IMR-90 (cell line): ENCODE results near the gene ONECUT2.

Source experiments
- CHD1 ChIP-seq: IDR thresholded peaks from 2 replicates; pipeline ENCODE4 v1.6.1; 2012; ENCODE audit warnings: low read depth, low read length, improper control_type of control experiment
- CTCF ChIP-seq: conservative IDR thresholded peaks from 2 replicates; pipeline ENCODE4 v1.5.1; 2012; ENCODE audit warnings: mild to moderate bottlenecking, low read depth, low read length, improper control_type of control experiment
- MAFK ChIP-seq: IDR thresholded peaks from 2 replicates; pipeline ENCODE4 v1.6.1; 2012; ENCODE audit warnings: low read depth, low read length, improper control_type of control experiment
- MAZ ChIP-seq: IDR thresholded peaks from 2 replicates; pipeline ENCODE4 v1.6.1; 2012; ENCODE audit warnings: low read depth, mild to moderate bottlenecking, low read length, improper control_type of control experiment, moderate library complexity, borderline replicate concordance
- POLR2A ChIP-seq: IDR thresholded peaks from 2 replicates; pipeline ENCODE4 v1.6.1; 2012; ENCODE audit warnings: mild to moderate bottlenecking, low read depth, low read length
- RAD21 ChIP-seq: IDR thresholded peaks from 2 replicates; pipeline ENCODE4 v1.6.1; 2012; ENCODE audit warnings: low read length, improper control_type of control experiment
- SMC3 ChIP-seq: fragments of 150-350 bp; IDR thresholded peaks from 2 replicates; pipeline ENCODE4 v1.6.1; 2016; ENCODE audit warnings: low read depth, mild to moderate bottlenecking, antibody characterized with exemption, low read length, moderate library complexity

- TF ChIP-seq CTCF = no peak
- TF ChIP-seq RAD21 = no peak
- TF ChIP-seq POLR2A = no peak
- no peak for TF ChIP-seq MAZ
- no peak for TF ChIP-seq CHD1
- no peak for TF ChIP-seq SMC3
- no peak for TF ChIP-seq MAFK
These were observed 25.5 kb upstream of the ONECUT2 start for GRCh38 chr18:57409650-57410049.
